Cardiac atrium fibroblast (primary cell): ENCODE data around the gene AGAP4. TPM values are rescaled to one million over a fixed set of nuclear protein-coding genes. Genes with fewer than 3 reads are reported as not detected.

Experiments used
- total RNA-seq: library from RNA; depleted of rRNA; stranded (reverse); fragments of >200 nt; gene quantifications from 2 replicates; pipeline ENCODE4 v1.2.3, GENCODE V29; 2015

The AGAP4 gene
- total RNA-seq: 2.0 and 2.9 TPM in 2 replicates

DNA sequence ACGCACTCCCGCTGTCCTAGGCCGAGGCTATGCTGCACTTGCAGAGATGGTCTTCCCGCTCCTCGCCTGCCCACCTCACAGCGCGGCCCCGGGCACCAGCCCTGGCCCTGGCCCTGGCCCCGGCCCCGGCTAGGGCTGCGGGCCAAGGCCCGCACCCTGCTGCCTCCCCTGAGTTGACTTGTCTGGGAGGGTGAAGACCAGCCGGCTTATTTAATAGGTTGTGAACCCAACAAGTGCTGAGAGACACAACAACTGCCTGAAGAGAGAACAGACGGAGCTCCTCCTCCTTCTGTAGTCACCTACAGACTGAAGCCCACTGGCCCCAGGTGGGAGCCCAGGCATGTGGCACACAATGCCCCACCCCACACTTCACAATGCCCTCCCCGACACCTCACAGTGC lies at the start of gene AGAP4:
TSS of gene AGAP4 (minus strand) at position 101 of the 400 bp plus-strand sequence. CDS start 153 bp downstream, outside the sequence.

Other genes starting within 250 kb of the AGAP4 start
- gene ZFAND4, start 174.7 kb downstream of the AGAP4 start, total RNA-seq: 6.0 and 8.7 TPM in 2 replicates
- 25.1 and 25.9 TPM in 2 replicates for gene WASHC2C, start 120.2 kb downstream of the AGAP4 start, total RNA-seq
- 71.8 and 85.2 TPM in 2 replicates for gene TIMM23, start 125.0 kb upstream of the AGAP4 start, total RNA-seq
- 115 and 158 TPM in 2 replicates for gene NCOA4, start 183.1 kb upstream of the AGAP4 start, total RNA-seq
- not detected in 2 replicates for gene MSMB, start 198.8 kb upstream of the AGAP4 start, total RNA-seq